SK-N-MC (cell line): ENCODE data around the gene GMPS.

Experiments
- EZH2 ChIP-seq: fragments of 200-600 bp; sonication (generic); IDR thresholded peaks from one replicate; pipeline ENCODE4 v1.6.1; 2017; ENCODE audit warnings: antibody characterized with exemption
- POLR2AphosphoS5 ChIP-seq: IDR thresholded peaks from 2 replicates; pipeline ENCODE4 v1.6.1; 2012; ENCODE audit warnings: mild to moderate bottlenecking, low read depth, low read length, borderline replicate concordance

DNA sequence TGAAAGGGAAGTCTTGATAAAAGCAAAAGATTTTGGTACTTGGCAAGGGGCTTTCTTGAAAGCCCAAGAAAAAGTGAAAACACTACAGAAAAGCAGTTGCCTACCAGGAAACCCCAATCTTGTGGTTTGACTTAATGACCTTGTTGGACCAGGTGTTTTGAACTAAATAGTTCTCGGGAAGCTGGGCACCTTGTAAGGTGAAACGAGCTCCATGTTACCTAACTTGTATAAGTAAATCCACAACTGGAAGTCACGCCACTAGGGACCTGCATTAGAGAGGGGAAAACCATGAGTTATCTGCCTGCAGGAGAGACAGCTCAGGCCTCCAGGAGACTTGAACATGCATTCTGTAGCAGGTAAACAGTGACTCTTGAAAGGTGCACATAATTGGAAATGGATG, 88.2 kb downstream of the GMPS start:
- TF ChIP-seq EZH2: no peak
- no peak for TF ChIP-seq POLR2AphosphoS5
